Esophagus mucosa (tissue), 1 donor: ENCODE measurements around the gene SIK3. TPM values are rescaled to one million over a fixed set of nuclear protein-coding genes. Genes with fewer than 3 reads are reported as not detected.

Experiments
- ATAC-seq: fragments of 200-7000 bp; cut with Tn5 transposase; one replicate; pipeline ENCODE4 v1.9.1; 2020
- total RNA-seq: library from RNA; stranded (reverse); gene quantifications from one replicate; pipeline ENCODE4 v1.2.4, GENCODE V29; 2023
- donor health status: DM: yes; HTN: yes; CAD: no.

Gene SIK3
- total RNA-seq, 1 donor from 2014 or later, result 25.2 TPM

GRCh38 chr11:116860303-116860702 is 237.9 kb downstream of the SIK3 start:
- no peak for ATAC-seq

GRCh38 chr11:116859175-116859574 is 239.1 kb downstream of the SIK3 start:
- ATAC-seq, result no peak

- no peak for ATAC-seq
These were observed 240.3 kb downstream of the SIK3 start for GRCh38 chr11:116857936-116858335.

- no peak for ATAC-seq
These were observed 240.9 kb downstream of the SIK3 start for GRCh38 chr11:116857316-116857715.

- no peak for ATAC-seq
These were observed 241.8 kb downstream of the SIK3 start for GRCh38 chr11:116856423-116856822.

- ATAC-seq, result no peak
These were observed 242.8 kb downstream of the SIK3 start for GRCh38 chr11:116855413-116855812.

GRCh38 chr11:116853461-116854073 is 244.7 kb downstream of the SIK3 start:
- peak; percentile 81 for ATAC-seq

- peak; percentile 93 for ATAC-seq
These were observed 245.8 kb downstream of the SIK3 start for GRCh38 chr11:116852261-116853031.

GRCh38 chr11:116851626-116852025 is 246.6 kb downstream of the SIK3 start:
- no peak for ATAC-seq

GRCh38 chr11:116849486-116849885 is 248.7 kb downstream of the SIK3 start:
- no peak for ATAC-seq

GRCh38 chr11:116849060-116849459 is 249.2 kb downstream of the SIK3 start:
- no peak for ATAC-seq

GRCh38 chr11:116847612-116848011 is 250.6 kb downstream of the SIK3 start:
- no peak for ATAC-seq

- ATAC-seq, result no peak
These were observed 253.5 kb downstream of the SIK3 start for GRCh38 chr11:116844722-116845121.

GRCh38 chr11:116843661-116844060 is 254.6 kb downstream of the SIK3 start:
- no peak for ATAC-seq

GRCh38 chr11:116842909-116843308 is 255.3 kb downstream of the SIK3 start:
- no peak for ATAC-seq

GRCh38 chr11:116842117-116842516 is 256.1 kb downstream of the SIK3 start:
- no peak for ATAC-seq

- ATAC-seq, result no peak
These were observed 257.4 kb downstream of the SIK3 start for GRCh38 chr11:116840746-116841296.

- no peak for ATAC-seq
These were observed 257.9 kb downstream of the SIK3 start for GRCh38 chr11:116840224-116840745.

GRCh38 chr11:116838321-116839084 is 259.7 kb downstream of the SIK3 start:
- no peak for ATAC-seq

GRCh38 chr11:116837231-116838091 is 260.8 kb downstream of the SIK3 start, which contains the start of gene APOA1:
APOA1 (minus strand) TSS chr11:116837622; CDS start chr11:116837387, 235 bp downstream.
- no peak for ATAC-seq

- ATAC-seq, result no peak
These were observed 261.6 kb downstream of the SIK3 start for GRCh38 chr11:116836632-116836991.
